ENCODE data around the gene TEAD1.

DNA sequence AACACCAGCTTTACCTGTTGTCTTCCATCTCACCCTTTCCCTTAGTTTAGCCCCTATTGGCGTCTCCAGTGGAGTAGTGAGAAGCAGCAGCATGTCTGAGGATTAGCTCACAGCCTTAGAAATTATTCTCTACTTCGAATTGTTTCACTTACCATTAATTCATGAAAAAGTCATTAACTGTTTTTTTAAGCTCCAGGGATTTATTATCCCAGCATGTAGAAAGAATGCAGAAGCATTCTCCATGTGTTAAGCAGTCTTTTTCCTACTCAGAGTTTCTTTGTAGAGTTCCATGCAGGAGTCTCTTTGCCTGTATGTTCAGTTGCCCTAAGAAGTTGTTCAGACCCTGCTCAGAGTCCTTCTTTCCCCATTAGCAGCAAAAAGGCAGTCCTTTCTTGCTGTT is 197.0 kb downstream of the TEAD1 start:
- no peak for TF ChIP-seq POLR2A (IDR thresholded peaks at IDR 0.05)
- TF ChIP-seq, protein P1, sequence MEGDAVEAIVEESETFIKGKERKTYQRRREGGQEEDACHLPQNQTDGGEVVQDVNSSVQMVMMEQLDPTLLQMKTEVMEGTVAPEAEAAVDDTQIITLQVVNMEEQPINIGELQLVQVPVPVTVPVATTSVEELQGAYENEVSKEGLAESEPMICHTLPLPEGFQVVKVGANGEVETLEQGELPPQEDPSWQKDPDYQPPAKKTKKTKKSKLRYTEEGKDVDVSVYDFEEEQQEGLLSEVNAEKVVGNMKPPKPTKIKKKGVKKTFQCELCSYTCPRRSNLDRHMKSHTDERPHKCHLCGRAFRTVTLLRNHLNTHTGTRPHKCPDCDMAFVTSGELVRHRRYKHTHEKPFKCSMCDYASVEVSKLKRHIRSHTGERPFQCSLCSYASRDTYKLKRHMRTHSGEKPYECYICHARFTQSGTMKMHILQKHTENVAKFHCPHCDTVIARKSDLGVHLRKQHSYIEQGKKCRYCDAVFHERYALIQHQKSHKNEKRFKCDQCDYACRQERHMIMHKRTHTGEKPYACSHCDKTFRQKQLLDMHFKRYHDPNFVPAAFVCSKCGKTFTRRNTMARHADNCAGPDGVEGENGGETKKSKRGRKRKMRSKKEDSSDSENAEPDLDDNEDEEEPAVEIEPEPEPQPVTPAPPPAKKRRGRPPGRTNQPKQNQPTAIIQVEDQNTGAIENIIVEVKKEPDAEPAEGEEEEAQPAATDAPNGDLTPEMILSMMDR (IDR thresholded peaks at IDR 0.05), result no peak
